HG03103 (cell line): ENCODE results near the gene RAVER2.

Experiments
- ATAC-seq: cut with Tn5 transposase; IDR thresholded peaks from one replicate; pipeline ENCODE4 v1.9.1; 2021; ENCODE audit warnings: low read depth; ENCODE audit not compliant: unreplicated experiment

The RAVER2 gene

DNA sequence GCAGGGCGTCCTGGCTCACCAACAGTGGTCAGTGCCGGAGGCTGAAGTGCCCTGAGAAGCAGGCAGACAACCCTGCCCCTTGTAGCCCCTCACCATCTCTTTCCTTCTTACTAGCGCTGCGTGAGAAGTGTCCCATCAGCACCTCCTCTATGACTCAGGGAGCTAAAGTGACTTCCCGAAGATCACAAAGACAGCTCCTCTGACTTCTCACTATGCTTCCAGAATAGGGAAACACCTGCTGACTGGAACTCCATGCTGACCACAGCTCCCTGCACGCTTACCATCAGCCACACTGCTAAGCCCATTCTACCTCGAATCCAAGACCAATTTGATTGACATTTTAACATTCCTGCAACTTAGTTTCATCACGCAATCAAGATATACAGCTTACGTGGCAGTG is 128.7 kb downstream of the RAVER2 start:
- ATAC-seq, result no peak

DNA sequence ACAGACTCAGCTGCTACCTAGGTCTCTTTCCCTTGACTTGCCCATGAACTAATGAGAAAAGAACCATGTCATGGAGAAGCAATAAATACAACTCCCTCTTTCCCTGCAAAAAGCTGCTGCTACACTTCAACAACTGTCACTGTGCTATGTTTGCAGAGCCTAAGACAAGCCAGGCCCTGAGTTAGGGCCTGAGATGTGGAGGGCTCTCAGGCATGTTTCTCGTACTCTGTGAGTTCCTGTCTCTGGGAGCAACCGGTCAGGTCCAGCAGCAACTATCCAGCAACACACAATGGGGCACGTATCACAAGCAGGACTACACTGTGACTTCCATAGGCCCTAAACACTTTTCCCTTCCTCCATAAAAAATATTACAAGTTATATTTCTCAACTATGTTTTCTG is 129.8 kb downstream of the RAVER2 start:
- ATAC-seq, result no peak

DNA sequence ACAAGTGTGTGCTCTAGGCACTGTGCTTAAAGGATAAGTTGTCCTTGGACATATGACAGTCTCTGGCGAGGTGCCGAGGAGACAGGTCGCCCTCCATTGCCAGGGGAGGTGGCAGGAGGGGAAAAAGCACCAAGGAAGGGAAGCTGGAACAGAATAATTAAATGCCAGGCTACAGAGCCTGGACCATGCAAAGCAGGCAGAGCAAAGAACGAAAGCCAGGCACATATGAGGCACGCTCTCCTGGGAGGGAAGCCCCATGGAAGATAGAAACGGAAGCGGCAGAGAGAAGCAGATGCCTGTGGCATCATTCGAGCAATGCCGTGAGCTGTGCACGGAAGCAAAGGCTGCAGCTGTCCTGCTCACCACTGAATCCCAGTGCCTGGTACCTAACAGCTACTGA is 130.2 kb downstream of the RAVER2 start:
- ATAC-seq, result no peak

DNA sequence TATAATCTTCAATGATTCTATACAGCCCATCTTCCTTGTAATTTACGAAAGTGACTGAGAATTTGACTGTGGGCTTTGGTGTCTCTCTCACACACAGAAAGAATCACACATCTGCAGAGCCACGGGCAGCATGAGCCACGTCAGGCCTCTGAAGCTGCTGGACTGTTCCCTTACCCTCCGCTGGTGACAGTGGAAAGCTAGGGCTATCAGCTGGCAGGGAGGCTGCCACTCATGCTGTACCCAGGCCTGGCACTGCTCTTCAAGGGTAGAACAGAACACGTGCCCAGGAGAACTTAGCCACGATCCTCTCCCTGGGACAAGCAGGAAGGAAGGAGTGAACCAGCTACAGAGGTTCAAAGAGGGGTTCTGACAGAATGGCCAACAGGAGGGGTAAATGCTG is 130.7 kb downstream of the RAVER2 start:
- ATAC-seq, result no peak

DNA sequence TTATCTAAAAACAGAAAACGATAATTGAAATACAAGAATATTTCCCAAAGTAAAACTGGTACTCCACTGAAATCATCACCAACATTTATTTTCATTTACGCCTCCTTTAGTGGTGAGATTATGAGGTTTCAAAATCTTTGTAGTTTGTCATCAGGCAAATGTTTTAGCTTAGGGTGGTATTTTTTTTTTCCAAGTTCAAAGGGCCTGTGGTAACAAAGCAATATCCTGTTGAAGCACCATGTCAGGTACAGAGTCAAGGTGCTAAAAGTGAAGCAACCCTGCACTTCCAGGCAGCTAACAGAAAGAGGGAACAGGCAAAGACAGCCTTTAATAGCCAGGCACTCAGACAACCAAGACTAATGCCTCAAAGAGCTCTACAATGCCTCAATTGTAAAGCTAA is 132.3 kb downstream of the RAVER2 start:
- ATAC-seq, result no peak

DNA sequence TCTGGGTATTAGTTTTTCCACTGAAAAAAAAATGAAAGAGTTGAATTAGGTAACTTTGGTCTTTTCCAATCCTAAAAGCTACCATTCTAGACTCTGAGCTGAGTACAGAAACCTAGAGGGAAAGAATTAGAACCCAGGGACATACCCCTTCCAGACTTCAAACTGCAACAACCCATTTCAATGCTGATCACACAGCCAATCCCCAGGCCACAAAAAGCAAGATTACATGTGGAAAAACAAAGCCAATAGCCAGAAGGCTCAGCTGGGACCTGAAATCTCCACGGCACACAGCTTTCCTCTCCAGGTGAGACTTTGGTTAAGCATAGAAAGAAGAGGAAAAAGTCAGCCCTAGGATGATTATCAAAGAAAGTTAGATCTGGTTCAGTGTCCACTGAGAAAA is 132.7 kb downstream of the RAVER2 start:
- ATAC-seq, result no peak

DNA sequence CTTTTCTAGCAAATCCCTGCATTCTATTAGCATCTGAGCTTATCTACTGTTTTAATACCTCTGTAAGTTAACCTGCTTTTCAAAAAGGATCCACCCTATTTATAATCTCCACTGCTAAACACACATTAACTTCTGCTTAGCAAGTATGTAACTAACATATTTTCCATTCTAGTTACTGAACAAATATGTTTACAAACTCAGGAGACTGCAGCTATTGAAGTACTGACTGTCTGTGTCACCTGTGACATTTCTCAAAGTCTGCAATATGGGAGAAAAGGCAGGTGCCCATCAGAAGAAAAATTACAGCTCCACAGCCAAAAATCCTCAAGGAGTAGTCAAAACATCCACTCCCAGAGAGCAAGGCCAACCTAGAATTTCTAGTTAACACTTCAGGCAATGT is 133.2 kb downstream of the RAVER2 start:
- no peak for ATAC-seq

DNA sequence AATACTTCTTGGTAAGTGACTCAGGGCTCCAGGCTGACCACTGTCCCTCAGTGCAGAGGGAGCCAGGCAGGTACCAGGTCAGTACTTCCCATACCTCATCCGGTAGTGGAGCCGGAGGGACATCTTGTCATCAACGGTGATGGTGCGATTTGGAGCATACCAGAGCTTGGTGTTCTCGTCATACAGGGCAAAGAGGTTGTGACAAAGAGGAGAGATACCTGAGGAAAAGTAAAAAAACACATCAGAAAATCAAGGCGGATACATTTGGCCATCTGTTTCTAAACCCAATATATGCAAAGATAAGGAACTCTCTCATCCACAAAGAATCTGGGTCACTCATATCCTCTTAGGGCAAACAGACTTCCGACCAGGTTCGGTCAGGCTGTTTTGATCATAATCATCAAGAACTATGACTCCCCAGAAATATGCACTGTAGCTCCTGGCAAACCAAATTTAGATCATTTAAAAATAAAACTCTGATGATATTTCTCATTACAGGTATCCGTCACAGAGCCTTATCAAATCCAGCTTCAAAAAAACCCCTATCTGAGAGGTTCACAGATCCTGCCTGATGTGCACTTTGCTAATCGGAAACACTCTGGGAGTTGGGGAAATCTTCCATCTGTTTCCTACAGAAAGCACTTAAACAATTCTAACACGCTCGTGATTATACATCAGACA is 134.2 kb downstream of the RAVER2 start:
- no peak for ATAC-seq

DNA sequence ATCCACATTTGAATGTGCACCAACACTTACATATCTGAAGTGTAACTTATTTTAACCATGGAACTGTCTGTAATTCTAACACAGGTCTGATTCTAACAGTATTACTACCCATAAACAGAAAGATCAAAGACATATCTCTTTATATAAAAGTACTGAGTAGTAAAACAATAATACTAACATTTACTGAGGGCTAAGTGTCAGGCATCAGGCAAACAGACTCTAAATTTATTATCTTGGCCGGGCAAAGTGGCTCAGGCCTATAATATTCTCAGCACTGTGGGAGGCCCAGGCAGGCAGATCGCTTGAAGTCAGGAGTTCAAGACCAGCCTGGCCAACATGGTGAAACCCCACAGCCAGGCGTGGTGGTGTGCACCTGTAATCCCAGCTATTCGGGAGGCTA is 135.6 kb downstream of the RAVER2 start:
- no peak for ATAC-seq

DNA sequence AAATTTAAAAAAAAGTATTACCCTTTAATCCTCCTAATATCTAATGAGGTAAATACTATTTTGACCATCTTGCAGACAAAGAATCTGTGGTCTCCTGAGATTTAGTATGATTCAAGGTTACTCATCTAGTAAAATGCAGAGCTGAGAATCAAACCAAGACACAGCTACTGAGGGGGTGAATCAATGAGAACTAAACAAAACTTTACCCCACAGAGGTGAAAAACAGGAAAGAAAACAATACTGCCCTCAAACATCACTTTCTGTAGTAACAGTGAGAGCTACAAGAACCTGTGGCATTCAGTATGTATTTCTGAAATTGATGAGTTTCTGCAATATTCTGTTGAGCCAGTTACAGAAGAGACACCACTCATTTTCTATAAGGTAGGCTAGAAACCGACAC is 136.4 kb downstream of the RAVER2 start:
- ATAC-seq, result no peak
